ENCODE results near the gene EXOC3.

The EXOC3 gene

DNA sequence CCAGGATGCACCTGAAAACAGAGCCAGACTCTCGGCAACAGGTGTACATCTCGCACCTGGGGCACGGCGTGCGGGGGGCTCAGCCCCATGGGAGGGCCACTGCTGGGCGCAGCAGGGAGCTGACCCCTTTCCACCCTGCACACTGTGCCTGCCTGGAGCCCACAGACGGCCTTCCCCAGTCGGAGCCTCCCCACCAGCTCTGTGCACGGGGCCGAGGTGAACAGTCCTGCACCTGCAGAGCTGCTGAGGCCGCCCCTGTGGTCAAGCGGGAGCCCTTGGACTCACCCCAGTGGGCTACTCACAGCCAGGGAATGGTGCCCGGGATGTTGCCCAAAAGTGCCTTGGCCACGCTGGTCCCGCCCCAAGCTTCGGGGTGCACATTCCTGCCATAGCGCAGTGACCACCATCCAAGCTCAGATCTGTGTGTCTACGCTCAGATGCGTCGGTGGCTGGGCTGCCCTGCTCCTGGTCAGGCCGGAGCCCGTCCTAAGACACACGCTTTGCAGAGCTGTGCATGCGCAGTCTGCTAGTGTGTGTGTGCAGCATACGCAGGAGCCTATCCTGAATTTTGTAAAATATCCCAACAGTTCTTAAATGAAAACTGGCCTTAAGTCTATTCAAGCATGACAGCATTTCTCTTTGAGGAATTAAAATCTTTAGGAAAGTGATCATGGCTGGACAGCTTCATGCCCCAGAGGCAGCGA, 8.4 kb upstream of the EXOC3 start:
- in situ Hi-C loops (cut with MboI; ENCODE audit: low pct_unique_long_range_greater_than_20kb, low sequenced_read_pairs, unreplicated experiment) = loop anchor here (10.0 kb wide), 1 partner anchor 110 kb away; the partner anchor contains the start of gene AHRR
- TF ChIP-seq, protein P1, sequence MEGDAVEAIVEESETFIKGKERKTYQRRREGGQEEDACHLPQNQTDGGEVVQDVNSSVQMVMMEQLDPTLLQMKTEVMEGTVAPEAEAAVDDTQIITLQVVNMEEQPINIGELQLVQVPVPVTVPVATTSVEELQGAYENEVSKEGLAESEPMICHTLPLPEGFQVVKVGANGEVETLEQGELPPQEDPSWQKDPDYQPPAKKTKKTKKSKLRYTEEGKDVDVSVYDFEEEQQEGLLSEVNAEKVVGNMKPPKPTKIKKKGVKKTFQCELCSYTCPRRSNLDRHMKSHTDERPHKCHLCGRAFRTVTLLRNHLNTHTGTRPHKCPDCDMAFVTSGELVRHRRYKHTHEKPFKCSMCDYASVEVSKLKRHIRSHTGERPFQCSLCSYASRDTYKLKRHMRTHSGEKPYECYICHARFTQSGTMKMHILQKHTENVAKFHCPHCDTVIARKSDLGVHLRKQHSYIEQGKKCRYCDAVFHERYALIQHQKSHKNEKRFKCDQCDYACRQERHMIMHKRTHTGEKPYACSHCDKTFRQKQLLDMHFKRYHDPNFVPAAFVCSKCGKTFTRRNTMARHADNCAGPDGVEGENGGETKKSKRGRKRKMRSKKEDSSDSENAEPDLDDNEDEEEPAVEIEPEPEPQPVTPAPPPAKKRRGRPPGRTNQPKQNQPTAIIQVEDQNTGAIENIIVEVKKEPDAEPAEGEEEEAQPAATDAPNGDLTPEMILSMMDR (IDR thresholded peaks at IDR 0.05; ENCODE audit: extremely low read depth, insufficient read depth, missing control alignments) = no peak
- no peak for DNase-seq (ENCODE audit: low spot score)

DNA sequence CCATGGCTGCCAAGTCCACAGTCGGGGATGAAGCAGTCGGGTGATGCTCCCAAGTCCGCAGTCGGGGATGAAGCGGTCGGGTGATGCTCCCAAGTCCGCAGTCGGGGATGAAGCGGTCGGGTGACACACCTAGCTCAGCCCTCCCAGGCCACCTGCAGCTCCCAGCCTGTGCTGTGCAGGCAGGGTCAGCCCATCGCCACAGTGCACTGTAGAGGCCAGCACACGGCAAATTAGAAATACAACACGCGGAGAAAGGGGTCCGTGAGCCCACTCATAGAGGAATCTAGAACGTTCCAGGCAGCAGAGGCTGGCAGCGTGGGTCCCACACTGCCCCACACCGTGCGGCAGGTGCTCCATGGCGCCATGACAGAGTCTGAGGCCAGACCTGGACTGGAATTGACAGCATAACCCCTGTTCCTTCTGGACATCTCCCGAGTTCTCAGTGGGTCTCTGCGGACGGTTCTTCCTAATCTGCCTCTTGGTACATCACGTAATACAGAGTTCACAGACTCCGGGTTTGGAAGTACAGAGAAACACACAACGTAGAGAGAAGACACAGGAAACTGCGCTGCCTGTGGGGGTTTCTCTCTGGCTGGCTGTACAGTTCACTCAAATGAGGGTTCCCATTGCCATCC, 7.7 kb upstream of the EXOC3 start:
- TF ChIP-seq, protein P1 (IDR thresholded peaks at IDR 0.05; ENCODE audit: extremely low read depth, insufficient read depth, missing control alignments) = no peak
- DNase-seq (ENCODE audit: low spot score) = no peak
- in situ Hi-C loops (cut with MboI; ENCODE audit: low pct_unique_long_range_greater_than_20kb, low sequenced_read_pairs, unreplicated experiment) = loop anchor here (10.0 kb wide), 1 partner anchor 110 kb away; the partner anchor contains the start of gene AHRR

DNA sequence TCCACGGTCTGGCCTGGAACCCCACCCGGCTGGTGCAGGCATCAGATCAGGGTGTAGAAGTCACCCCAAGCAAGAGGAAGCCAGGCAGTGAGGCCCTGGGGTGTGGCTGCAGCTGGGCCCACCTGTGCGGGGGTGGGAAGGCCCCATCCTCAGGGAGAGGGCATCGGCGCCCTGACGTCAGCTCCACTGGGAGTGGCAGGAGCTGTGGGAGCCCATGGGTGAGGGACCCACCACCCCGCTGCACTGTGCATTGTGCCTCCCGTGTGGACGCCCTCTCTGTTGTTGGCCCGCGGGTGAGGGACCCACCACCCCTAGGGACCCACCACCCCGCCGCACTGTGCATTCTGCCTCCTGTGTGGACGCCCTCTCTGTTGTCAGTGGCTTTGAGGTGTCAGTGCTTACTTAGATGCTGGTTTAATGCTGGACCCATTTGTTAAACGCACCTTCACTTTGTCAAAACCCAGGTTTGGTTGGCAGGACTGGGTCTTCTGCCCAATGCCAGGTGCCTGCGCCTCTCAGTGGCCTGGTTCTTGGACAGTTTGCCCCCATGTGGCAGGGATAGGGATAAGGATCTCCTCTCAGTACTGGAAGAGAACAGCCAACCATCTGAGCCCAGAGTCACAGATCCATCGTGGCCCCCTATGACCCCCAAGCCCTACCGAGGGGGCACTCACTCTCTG, 6.9 kb upstream of the EXOC3 start:
- TF ChIP-seq, protein P1 (IDR thresholded peaks at IDR 0.05; ENCODE audit: extremely low read depth, insufficient read depth, missing control alignments) = peak; percentile 27
- peak; percentile 35 for DNase-seq (ENCODE audit: low spot score)
- in situ Hi-C loops (cut with MboI; ENCODE audit: low pct_unique_long_range_greater_than_20kb, low sequenced_read_pairs, unreplicated experiment) = loop anchor here (10.0 kb wide), 1 partner anchor 111 kb away; the partner anchor contains the start of gene AHRR

DNA sequence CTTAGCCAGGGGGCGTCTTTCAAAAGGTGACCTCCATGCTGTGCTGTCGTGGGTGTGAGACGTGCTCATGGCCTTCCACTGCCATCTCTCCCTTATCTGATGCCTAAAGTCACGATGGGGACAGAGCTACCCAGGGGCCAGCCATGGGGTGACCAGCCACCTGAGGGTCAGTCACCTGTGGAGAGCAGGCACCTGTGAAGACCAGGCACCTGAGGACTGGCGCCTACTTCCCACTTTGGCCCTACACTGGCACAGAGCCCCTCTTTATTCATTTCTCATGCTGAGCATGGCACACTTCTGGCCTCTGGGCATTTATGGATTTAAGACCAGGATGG, 6.4 kb upstream of the EXOC3 start:
- TF ChIP-seq, protein P1 (IDR thresholded peaks at IDR 0.05; ENCODE audit: extremely low read depth, insufficient read depth, missing control alignments) = no peak
- no peak for DNase-seq (ENCODE audit: low spot score)
- in situ Hi-C loops (cut with MboI; ENCODE audit: low pct_unique_long_range_greater_than_20kb, low sequenced_read_pairs, unreplicated experiment) = loop anchor here (10.0 kb wide), 1 partner anchor 112 kb away; the partner anchor contains the start of gene AHRR

DNA sequence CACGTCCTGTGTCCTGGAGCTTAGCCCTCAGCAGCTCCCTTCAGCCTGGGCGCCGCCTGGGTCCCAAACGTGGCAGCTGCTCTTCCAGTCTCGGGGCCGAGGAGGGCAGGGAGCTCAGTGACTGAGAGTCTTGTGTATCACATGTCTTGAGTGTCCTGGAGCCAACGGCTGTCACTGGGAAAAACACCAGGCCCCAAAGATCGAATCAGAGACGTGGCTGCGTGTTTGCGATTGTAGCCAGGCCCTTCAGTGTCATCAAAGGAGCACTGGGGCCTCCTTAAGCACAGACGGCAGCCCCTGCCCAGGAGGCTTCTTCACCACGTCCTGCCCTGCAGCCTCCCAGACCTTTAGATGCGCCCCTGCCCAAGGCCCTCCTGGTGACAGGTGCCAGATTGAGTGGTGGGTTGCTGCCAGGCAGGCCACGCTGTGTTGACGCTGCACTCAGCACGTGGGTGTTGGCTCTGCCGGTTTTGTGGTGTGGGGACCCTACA, 5.7 kb upstream of the EXOC3 start:
- TF ChIP-seq, protein P1 (IDR thresholded peaks at IDR 0.05; ENCODE audit: extremely low read depth, insufficient read depth, missing control alignments) = no peak
- in situ Hi-C loops (cut with MboI; ENCODE audit: low pct_unique_long_range_greater_than_20kb, low sequenced_read_pairs, unreplicated experiment) = loop anchor here (10.0 kb wide), 1 partner anchor 113 kb away; the partner anchor contains the start of gene AHRR
- DNase-seq (ENCODE audit: low spot score) = no peak

DNA sequence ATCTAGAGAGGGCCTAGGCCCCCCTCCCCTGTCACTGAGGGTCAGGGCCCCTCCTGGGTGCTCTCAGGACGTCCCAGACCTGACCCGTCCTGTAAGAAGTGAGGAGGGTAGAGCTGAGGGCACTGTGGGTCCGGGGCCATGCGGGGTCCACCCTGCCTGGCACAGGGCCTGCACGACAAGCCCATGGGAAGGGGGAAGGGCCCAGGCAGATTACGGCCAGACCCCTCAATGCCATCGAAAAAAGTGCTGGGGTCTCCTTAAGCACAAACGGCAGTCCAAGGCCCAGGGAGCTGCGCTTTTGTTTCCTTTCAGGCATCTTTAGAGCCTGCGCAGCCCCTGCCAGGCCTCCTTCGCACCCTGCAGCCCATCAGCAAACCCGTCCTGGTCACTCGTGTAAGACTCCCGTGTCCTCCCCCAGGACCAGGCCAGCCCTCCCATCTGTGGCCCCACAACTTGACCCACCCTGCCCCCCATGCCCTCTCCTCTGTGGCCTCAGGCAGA, 4.4 kb upstream of the EXOC3 start:
- in situ Hi-C loops (cut with MboI; ENCODE audit: low pct_unique_long_range_greater_than_20kb, low sequenced_read_pairs, unreplicated experiment) = loop anchor here (10.0 kb wide), 1 partner anchor 114 kb away; the partner anchor contains the start of gene AHRR
- TF ChIP-seq, protein P1 (IDR thresholded peaks at IDR 0.05; ENCODE audit: extremely low read depth, insufficient read depth, missing control alignments) = no peak
- DNase-seq (ENCODE audit: low spot score) = no peak
